PC-3 (cell line): Measurements from ENCODE around the gene PI4K2A. TPM values are rescaled to one million over a fixed set of nuclear protein-coding genes. Genes with fewer than 3 reads are reported as not detected.

Experiments used
- ATAC-seq: fragments of 200-7000 bp; cut with Tn5 transposase; 2 replicates; pipeline ENCODE4 v1.9.1; 2020; ENCODE audit warnings: mild to moderate bottlenecking, moderate library complexity
- BruUV-seq: library from RNA; stranded (reverse); fragments of 400-500 nt; replicated peaks from 2 replicates; lab custom pipeline; 2021; lab: Mats Ljungman, UMichigan
- CTCF ChIA-PET: fragments of 300-600 bp; sonication (Branson Sonifier 250); formaldehyde crosslinking; loops from one replicate; lab custom pipeline; 2022; ENCODE audit warnings: antibody characterized with exemption; lab: Charles Lee
- POLR2A ChIA-PET: fragments of 300-600 bp; sonication (Branson Sonifier 250); formaldehyde crosslinking; loops from one replicate; lab custom pipeline; 2022; ENCODE audit warnings: antibody characterized with exemption; ENCODE audit not compliant: unreplicated experiment; lab: Charles Lee
- DNase-seq: peaks from one replicate; pipeline ENCODE4 v3.0.0-alpha.2; 2015
- H2AFZ ChIP-seq: fragments of 300-600 bp; sonication (generic); 2 replicates; pipeline ENCODE4 v1.6.0; 2016; ENCODE audit warnings: antibody characterized with exemption, low read length
- H3F3A ChIP-seq: fragments of 300-600 bp; sonication (generic); one replicate; pipeline ENCODE4 v1.6.0; 2017; ENCODE audit warnings: antibody characterized with exemption, low read length, control low read depth, mild to moderate bottlenecking; ENCODE audit not compliant: unreplicated experiment
- H3K27ac ChIP-seq: fragments of 300-600 bp; sonication (generic); 2 replicates; pipeline ENCODE4 v1.5.1; 2016; ENCODE audit warnings: mild to moderate bottlenecking, low read length
- H3K27me3 ChIP-seq: fragments of 300-600 bp; sonication (generic); 2 replicates; pipeline ENCODE4 v1.6.1; 2016; ENCODE audit warnings: low read length, mixed read lengths
- H3K36me3 ChIP-seq: fragments of 300-600 bp; sonication (generic); 2 replicates; pipeline ENCODE4 v1.6.1; 2016; ENCODE audit warnings: low read depth, mixed run types, low read length, mixed read lengths
- H3K4me1 ChIP-seq: fragments of 300-600 bp; sonication (generic); 2 replicates; pipeline ENCODE4 v1.5.1; 2016; ENCODE audit warnings: low read length; ENCODE audit not compliant: insufficient read depth
- H3K4me2 ChIP-seq: fragments of 300-600 bp; sonication (generic); 2 replicates; pipeline ENCODE4 v1.6.0; 2016; ENCODE audit warnings: low read length
- H3K4me3 ChIP-seq: fragments of 300-600 bp; sonication (generic); 2 replicates; pipeline ENCODE4 v1.5.1; 2016; ENCODE audit warnings: mild to moderate bottlenecking, low read length, mixed read lengths
- H3K79me2 ChIP-seq: fragments of 300-600 bp; sonication (generic); 2 replicates; pipeline ENCODE4 v1.6.1; 2017; ENCODE audit warnings: low read length, mixed read lengths
- H3K9ac ChIP-seq: fragments of 300-600 bp; sonication (generic); 2 replicates; pipeline ENCODE4 v1.6.0; 2016; ENCODE audit warnings: mild to moderate bottlenecking, low read length
- H3K9me2 ChIP-seq: fragments of 300-600 bp; sonication (generic); replicated peaks from 2 replicates; pipeline ENCODE4 v1.6.1; 2016; ENCODE audit warnings: mixed run types, low read length, mixed read lengths
- H3K9me3 ChIP-seq: fragments of 300-600 bp; sonication (generic); 2 replicates; pipeline ENCODE4 v1.6.1; 2016; ENCODE audit warnings: low read length, mixed read lengths
- H4K20me1 ChIP-seq: fragments of 300-600 bp; sonication (generic); 2 replicates; pipeline ENCODE4 v1.6.1; 2016; ENCODE audit warnings: low read length, mixed read lengths
- CTCF ChIP-seq: fragments of 300-600 bp; sonication (generic); conservative IDR thresholded peaks from 2 replicates; pipeline ENCODE4 v1.5.1; 2017; ENCODE audit warnings: antibody characterized with exemption, low read depth, mild to moderate bottlenecking, low read length
- EZH2 ChIP-seq: fragments of 300-600 bp; sonication (generic); IDR thresholded peaks from one replicate; pipeline ENCODE4 v1.6.1; 2017; ENCODE audit warnings: antibody characterized with exemption, mild to moderate bottlenecking, low read length; ENCODE audit not compliant: unreplicated experiment
- EZH2phosphoT487 ChIP-seq: fragments of 300-600 bp; sonication (generic); IDR thresholded peaks from 2 replicates; pipeline ENCODE4 v1.6.1; 2018; ENCODE audit warnings: mild to moderate bottlenecking, antibody characterized with exemption, low read length, borderline replicate concordance
- intact Hi-C: fragments of 100-400 bp; cut with micrococcal nuclease; formaldehyde crosslinking; loops from 2 replicates; pipeline ENCODE4 v1.9.0; 2023
- total RNA-seq: library from RNA; depleted of rRNA; stranded (reverse); fragments of >200 nt; gene quantifications from 2 replicates; pipeline ENCODE4 v1.2.3, GENCODE V29; 2014

PI4K2A gene
- total RNA-seq, 1 experiment from 2014 or later = 19.4 TPM

- Histone ChIP-seq H3K9me3 (no peaks in the 10 kb centered on the region), H3K27ac (no peak overlapping the region), H3K79me2 (no peaks in the 10 kb centered on the region), H3K9me2 (no peaks in the 10 kb centered on the region), H3F3A (no peaks in the 10 kb centered on the region), H3K4me1 (no peaks in the 10 kb centered on the region), H4K20me1 (no peaks in the 10 kb centered on the region), H3K27me3 (no peaks in the 10 kb centered on the region), H3K4me3 (no peak overlapping the region), H3K4me2 (no peak overlapping the region), H3K36me3 (no peaks in the 10 kb centered on the region), H2AFZ (no peak overlapping the region), H3K9ac (no peak overlapping the region)
- TF ChIP-seq CTCF = peak; percentile 75
- TF ChIP-seq EZH2phosphoT487 = no peak
- CTCF ChIA-PET = interaction anchor here (0.6 to 1.5 kb wide), 3 partner anchors 41 to 179 kb away, joined by 3 to 9 read pairs (median 4); partner anchors contain the start of gene ANKRD2
- POLR2A ChIA-PET = no interaction called here
- DNase-seq = peak; percentile 72
- intact Hi-C loops = loop anchor here (1.0 to 10.0 kb wide), 4 partner anchors 38 to 206 kb away; no protein-coding TSS in a partner anchor
- BruUV-seq = no TSS peak
- peak; percentile 98 for ATAC-seq
These were observed 28.1 kb upstream of the PI4K2A start for GRCh38 chr10:97612386-97612785.

- no peak overlapping the region for H3K4me2 ChIP-seq
- DNase-seq = no peak
- no peaks in the 10 kb centered on the region for H4K20me1 ChIP-seq
- H3K4me3 ChIP-seq = no peak overlapping the region
- CTCF ChIA-PET = interaction anchor here (0.7 kb wide), 1 partner anchor 47 kb away, joined by 10 read pairs; no protein-coding TSS in a partner anchor
- POLR2A ChIA-PET = no interaction called here
- TF ChIP-seq EZH2phosphoT487 (no peak), CTCF (no peak)
- ATAC-seq = no peak
- no peak overlapping the region for H2AFZ ChIP-seq
- H3K36me3 ChIP-seq = no peaks in the 10 kb centered on the region
- BruUV-seq = no TSS peak
- H3K9ac ChIP-seq = no peak overlapping the region
- intact Hi-C loops = loop anchor here (10.0 kb wide), 1 partner anchor 63 kb away; no protein-coding TSS in a partner anchor
- no peaks in the 10 kb centered on the region for H3K9me3 ChIP-seq
- no peaks in the 10 kb centered on the region for H3F3A ChIP-seq
- no peaks in the 10 kb centered on the region for H3K9me2 ChIP-seq
- H3K27me3 ChIP-seq = no peaks in the 10 kb centered on the region
- H3K79me2 ChIP-seq = no peaks in the 10 kb centered on the region
- no peak overlapping the region for H3K27ac ChIP-seq
- H3K4me1 ChIP-seq = no peaks in the 10 kb centered on the region
These were observed 22.2 kb upstream of the PI4K2A start for GRCh38 chr10:97618285-97618684.

GRCh38 chr10:97618733-97619132 lies 21.7 kb upstream of the PI4K2A start:
- H3K79me2 ChIP-seq = no peaks in the 10 kb centered on the region
- H4K20me1 ChIP-seq = no peaks in the 10 kb centered on the region
- ChIA-PET POLR2A (no interaction called here), CTCF (no interaction called here)
- no peak overlapping the region for H3K4me3 ChIP-seq
- H3K9me3 ChIP-seq = no peaks in the 10 kb centered on the region
- ATAC-seq (no peak), DNase-seq (no peak)
- no peak overlapping the region for H2AFZ ChIP-seq
- H3K36me3 ChIP-seq = no peaks in the 10 kb centered on the region
- H3K27me3 ChIP-seq = no peaks in the 10 kb centered on the region
- H3K27ac ChIP-seq = no peak overlapping the region
- no peaks in the 10 kb centered on the region for H3F3A ChIP-seq
- H3K4me2 ChIP-seq = no peak overlapping the region
- TF ChIP-seq EZH2phosphoT487 = no peak
- TF ChIP-seq EZH2 = no peak
- TF ChIP-seq CTCF = no peak
- no TSS peak for BruUV-seq
- intact Hi-C loops = loop anchor here (10.0 kb wide), 1 partner anchor 64 kb away; no protein-coding TSS in a partner anchor
- H3K9ac ChIP-seq = no peak overlapping the region
- H3K4me1 ChIP-seq = no peaks in the 10 kb centered on the region
- H3K9me2 ChIP-seq = no peaks in the 10 kb centered on the region
